SK-N-MC (cell line): ENCODE data around the gene SLC26A5.

ENCODE experiments used
- EZH2 ChIP-seq: fragments of 200-600 bp; sonication (generic); IDR thresholded peaks from one replicate; pipeline ENCODE4 v1.6.1; 2017; ENCODE audit warnings: antibody characterized with exemption
- FOXP2 ChIP-seq: optimal IDR thresholded peaks from 2 replicates; pipeline ENCODE3; 2011; ENCODE audit warnings: mild to moderate bottlenecking, moderate library complexity; ENCODE audit not compliant: insufficient read depth; ENCODE audit errors: extremely low read length, control extremely low read depth
- POLR2AphosphoS5 ChIP-seq: IDR thresholded peaks from 2 replicates; pipeline ENCODE4 v1.6.1; 2012; ENCODE audit warnings: mild to moderate bottlenecking, low read depth, low read length, borderline replicate concordance

GRCh38 chr7:103391150-103391549, 54.9 kb downstream of the SLC26A5 start:
- TF ChIP-seq EZH2 (no peak), POLR2AphosphoS5 (no peak), FOXP2 (no peak)
